ENCODE measurements around the gene NT5E.
"Not testable (repeated sequence)": the region's sequence is repeated elsewhere in the genome, so short reads cannot be mapped to it uniquely, and the experiment has no call there.

NT5E gene

GRCh38 chr6:85493389-85493788 is 43.5 kb downstream of the NT5E start:
- no peak for DNase-seq (ENCODE audit: low read depth)

GRCh38 chr6:85494547-85495536 is 45.0 kb downstream of the NT5E start:
- peak; percentile 71 for DNase-seq (ENCODE audit: low read depth)

GRCh38 chr6:85496009-85496579 is 46.2 kb downstream of the NT5E start:
- no peak for DNase-seq (ENCODE audit: low read depth)

GRCh38 chr6:85496856-85497255 is 47.0 kb downstream of the NT5E start:
- DNase-seq (ENCODE audit: low read depth), result no peak

GRCh38 chr6:85498596-85499258 is 48.8 kb downstream of the NT5E start:
- DNase-seq (ENCODE audit: low read depth), result no peak

- DNase-seq (ENCODE audit: low read depth), result no peak
Measured at GRCh38 chr6:85506441-85507093, 56.7 kb downstream of the NT5E start.

- peak; percentile 63 for DNase-seq (ENCODE audit: low read depth)
Measured at GRCh38 chr6:85516168-85516567, 66.3 kb downstream of the NT5E start.

GRCh38 chr6:85524281-85524680 is 74.4 kb downstream of the NT5E start:
- not testable (repeated sequence) for DNase-seq (ENCODE audit: low read depth)

- peak; percentile 50 for DNase-seq (ENCODE audit: low read depth)
Measured at GRCh38 chr6:85537055-85537494, 87.2 kb downstream of the NT5E start.

GRCh38 chr6:85544776-85545175 is 94.9 kb downstream of the NT5E start:
- peak; percentile 57 for DNase-seq (ENCODE audit: low read depth)

All from ELR (cell line).